ENCODE data around the gene KRT84.
"Not testable (repeated sequence)": the region's sequence is repeated elsewhere in the genome, so short reads cannot be mapped to it uniquely, and the experiment has no call there.

KRT84 gene

GRCh38 chr12:52410589-52411248 is 25.3 kb upstream of the KRT84 start:
- not testable (repeated sequence) for DNase-seq (ENCODE audit: low spot score)

- no peak for DNase-seq (ENCODE audit: low spot score)
Observed at GRCh38 chr12:52407918-52408317, 22.5 kb upstream of the KRT84 start.

DNA sequence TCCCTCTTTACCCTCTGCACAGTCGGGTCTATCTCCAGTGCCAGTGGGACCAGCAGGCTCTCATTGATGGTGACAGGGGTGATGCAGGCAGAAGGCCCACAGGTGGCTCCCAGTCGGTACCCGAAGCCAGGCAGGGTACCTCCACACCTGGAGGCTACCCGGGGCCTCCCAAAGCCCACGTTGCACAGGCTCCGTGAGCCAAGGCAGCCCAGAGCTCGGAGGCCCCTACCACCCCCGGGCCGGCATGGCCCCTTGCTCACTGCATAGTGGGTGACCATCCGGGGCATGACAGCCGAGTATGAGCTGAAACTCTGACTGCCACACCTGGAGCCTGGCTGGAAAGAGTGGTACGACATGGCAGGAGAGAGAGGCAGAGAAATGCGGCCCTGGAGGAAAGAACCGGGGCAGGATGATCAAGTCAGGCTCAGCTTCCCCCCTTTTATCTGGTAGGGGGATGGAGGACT is 20.5 kb upstream of the KRT84 start, which contains the start of gene KRT82:
KRT82 (minus strand) TSS at position 414 of the 464 bp plus-strand sequence; CDS start at position 356, 58 bp downstream.
- no peak for DNase-seq (ENCODE audit: low spot score)

DNA sequence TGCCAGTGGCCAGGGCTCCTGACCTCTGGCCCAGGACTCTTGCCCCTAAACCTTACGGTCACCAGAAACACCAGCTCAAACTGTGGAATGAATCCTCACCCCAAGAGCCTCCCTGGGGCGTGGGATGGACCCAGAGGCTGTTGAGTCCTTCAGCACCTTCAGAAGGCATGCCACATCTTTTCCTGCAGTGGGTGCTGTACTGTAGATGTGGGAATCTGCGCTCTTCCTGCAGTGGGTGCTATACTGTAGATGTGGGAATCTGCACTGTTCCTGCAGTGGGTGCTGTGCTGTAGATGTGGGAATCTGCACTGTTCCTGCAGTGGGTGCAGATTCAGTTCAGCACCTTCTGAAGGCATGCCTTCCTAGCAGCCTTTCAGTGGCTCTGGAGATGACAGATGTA is 19.5 kb upstream of the KRT84 start:
- DNase-seq (ENCODE audit: low spot score), result no peak

- DNase-seq (ENCODE audit: low spot score), result no peak
Observed at GRCh38 chr12:52403561-52403960, 18.1 kb upstream of the KRT84 start.

- no peak for DNase-seq (ENCODE audit: low spot score)
Observed at GRCh38 chr12:52402873-52403540, 17.6 kb upstream of the KRT84 start.

DNA sequence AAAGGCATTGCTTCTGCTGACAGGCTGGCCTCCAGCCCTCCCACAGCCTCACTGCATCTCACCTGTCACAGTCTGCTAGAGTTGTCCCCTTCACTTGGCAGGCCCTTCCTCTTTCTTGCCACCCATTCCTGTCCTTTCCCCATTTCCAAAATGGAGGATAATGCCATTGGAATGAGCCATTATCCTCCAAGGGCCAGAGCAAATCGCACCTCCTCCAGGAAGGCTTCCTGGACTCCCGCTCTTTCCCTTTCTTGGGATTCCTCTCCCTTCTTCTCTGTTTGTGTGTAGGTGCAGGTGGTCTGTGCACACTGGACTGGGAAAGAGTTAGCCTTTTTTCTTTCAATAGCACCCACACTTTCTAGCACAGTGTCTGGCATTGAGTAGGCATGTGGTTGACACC is 16.9 kb upstream of the KRT84 start:
- DNase-seq (ENCODE audit: low spot score), result no peak

- no peak for DNase-seq (ENCODE audit: low spot score)
Observed at GRCh38 chr12:52401926-52402325, 16.5 kb upstream of the KRT84 start.

DNA sequence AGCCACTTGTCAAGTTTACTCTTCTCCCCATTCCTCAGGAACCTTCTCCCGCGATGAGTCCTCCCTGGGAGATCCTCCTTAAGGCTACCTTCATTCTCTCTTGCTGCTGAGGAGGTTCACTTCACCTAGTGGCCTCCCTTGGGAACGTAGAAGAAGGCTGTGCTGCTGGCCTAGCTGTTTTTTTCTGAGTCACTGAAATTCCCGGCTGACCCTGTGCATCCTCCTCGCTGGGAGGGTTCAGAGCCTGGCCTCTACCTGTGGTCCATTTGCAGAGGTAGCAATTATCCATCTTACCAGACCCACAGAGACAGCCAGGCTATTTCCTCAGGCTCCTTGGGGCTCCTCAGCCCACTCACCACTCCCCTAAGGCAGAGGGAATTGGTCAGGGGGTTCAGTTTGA is 16.1 kb upstream of the KRT84 start:
- no peak for DNase-seq (ENCODE audit: low spot score)

DNA sequence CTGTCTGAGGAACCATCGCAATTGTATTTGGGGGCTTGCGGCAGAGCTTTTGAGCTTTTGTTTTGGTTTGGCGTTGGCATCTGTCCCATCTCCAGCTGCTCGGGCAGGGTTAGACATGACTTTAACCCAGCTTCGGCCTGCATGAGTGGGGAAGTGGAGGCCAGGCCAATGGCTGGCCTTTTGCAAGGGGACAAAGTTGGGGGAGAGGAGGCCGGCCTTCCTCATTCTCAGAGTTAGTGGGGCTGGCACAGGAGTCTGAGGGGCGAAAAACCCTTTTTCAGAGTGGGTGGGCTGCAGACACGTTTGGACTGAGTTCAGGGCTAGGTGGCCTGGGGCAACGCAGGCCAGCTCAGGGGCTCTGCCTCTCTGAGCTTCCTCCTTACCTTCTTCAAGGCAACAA is 15.5 kb upstream of the KRT84 start:
- no peak for DNase-seq (ENCODE audit: low spot score)

GRCh38 chr12:52399756-52400155 is 14.3 kb upstream of the KRT84 start:
- DNase-seq (ENCODE audit: low spot score), result no peak

DNA sequence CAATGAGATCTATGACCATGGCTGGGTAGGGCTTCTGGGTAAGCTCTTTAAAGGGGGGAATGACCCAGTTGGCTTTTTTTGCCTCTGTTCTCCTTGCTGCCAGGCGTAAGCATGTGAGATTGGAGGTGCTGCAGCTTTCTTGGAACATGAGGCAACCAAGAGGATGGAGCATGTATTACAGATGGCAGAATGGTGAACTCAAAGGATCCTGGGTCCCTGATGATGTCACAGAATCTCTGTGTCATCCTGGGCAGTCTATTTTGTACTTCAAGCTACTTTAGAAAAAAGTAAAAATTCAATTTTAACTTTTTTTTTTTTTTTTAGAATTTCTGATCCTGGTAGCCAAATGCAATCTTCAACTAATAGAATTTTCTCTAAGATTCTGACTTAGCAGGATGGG is 12.7 kb upstream of the KRT84 start:
- DNase-seq (ENCODE audit: low spot score), result no peak

DNA sequence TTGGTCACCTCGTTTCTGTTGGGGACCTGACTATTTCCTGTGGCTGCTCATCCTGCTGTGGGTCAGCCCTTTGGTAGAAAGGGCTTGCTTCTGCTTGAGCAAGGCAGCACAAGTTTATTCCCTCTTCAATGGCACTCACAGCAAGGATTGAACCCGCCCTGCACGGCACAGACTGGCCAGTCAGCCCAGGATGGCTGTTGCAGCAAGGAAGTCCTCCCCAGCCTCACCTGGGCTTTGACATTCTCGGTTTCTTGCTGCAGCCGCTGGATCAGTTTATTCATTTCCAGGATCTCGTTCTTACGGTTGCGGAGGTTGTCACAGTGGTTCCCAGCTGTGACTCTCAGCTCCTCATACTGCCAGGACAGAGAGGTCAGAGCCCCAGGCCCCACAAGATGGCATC is 11.2 kb upstream of the KRT84 start:
- no peak for DNase-seq (ENCODE audit: low spot score)

- no peak for DNase-seq (ENCODE audit: low spot score)
Observed at GRCh38 chr12:52395761-52396434, 10.4 kb upstream of the KRT84 start.

DNA sequence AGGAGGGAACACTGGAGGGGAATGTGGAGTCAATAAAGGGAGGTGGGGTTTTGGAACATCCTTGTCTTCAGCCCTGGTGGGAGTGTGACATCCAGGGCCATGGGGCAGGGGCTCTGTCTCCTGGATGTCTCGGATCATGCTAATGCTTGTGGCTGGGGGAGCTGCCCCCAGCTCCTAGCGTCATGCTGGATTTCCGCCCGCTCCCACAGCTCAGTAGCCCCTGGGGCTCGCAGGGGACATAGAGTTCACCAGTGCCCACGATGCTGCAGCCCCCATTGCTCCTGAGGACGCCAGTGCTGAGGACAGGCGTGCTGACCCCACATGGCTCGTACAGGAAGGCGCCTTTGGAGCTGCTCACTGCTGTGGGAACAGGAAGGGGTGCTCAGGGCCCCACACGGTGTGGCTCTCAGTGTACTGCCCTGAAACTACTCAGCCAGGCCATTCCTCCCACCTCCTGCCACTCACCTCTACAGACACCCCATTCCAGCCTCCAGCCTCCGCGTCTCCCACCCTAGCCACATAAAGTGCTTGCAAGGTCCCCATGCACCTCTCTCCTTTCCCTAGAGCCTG is 9.5 kb upstream of the KRT84 start:
- no peak for DNase-seq (ENCODE audit: low spot score)

GRCh38 chr12:52392465-52393007 is 7.1 kb upstream of the KRT84 start:
- DNase-seq (ENCODE audit: low spot score), result no peak

GRCh38 chr12:52391618-52392002 is 6.2 kb upstream of the KRT84 start:
- peak; percentile 68 for DNase-seq (ENCODE audit: low spot score)

DNA sequence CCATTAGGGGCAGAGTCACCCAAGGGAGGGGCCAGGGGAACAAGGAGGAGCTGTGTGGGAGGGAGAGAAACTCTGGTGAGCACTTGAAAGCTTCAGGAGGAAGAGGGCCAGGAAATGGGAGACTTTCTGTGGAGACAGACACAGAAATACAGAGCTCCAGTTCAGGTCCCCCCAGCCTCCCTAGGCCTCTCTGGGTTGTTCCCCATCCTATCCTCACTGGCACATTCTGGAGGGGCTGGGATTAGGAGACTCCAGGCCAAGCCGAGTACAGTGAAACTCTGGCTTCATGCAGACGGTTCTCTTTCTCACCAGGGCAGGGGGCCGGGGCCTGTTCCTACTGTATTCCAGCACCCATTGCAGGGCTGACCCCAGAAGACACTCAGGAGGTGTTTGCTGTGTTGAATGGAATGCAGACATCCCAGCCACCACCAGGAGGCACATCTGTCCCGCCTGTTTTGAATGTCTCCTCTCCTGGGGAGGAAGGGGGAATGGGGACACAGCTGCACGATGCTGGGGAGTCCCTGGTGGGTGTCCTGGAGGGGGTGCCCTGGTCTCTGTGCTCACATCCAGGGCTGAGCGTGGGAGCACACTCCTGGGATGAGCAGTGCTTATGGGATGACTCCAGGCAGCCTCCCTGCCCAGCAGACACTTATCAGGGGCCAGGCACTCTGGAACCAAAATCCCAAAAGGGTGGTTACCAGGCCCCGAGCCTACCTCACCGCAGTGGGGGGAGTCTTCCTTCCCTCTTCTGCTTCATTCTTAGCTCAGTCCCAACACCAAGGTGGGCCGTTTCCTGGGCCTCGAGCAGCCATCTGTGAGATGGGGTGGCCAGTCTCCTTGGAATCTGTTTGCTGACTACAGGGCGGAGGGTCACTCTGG is 5.5 kb upstream of the KRT84 start:
- no peak for DNase-seq (ENCODE audit: low spot score)

DNA sequence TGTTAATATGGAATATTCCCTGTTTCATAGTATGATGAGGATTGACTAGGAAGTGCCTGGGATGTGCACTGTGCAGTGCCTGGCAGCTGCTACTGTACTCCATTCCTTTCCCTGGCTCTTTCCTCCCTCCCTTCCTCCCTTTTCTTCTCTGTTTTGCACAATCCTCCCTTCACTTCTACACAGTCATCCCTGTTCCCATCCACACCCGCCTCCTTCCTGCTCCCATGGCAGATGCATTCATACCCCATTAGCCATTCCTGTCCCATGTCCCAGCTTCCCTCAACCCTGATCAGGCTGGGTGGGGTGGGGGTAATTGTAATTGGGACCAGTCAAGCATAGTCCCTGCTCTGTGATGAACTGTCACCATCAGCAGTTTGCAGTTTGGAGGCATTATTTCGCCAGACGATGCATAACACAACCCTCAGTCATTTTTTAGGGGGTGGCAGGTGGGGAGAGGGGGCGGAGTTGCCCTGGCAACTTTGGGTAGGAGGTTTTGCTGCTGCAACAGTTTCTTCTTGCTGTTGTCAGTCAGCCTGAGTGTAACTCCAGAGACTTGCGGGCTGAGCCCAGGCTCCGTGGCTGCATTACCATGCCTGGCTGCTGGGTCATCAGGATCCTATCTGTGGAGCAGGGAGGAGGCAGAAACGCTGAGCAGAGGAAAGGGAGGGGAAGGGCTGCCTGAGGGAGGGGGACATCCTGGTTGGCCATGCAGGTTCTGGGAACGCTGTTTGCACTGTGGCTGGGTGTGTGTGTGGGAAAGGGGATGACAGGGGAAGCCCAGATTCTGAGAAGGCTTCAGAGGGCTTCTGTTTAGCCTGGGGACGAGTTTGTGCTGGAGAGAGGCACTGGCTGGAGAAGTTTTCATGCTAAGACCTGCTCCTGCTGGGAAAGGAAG is 4.1 kb upstream of the KRT84 start:
- DNase-seq (ENCODE audit: low spot score), result no peak

DNA sequence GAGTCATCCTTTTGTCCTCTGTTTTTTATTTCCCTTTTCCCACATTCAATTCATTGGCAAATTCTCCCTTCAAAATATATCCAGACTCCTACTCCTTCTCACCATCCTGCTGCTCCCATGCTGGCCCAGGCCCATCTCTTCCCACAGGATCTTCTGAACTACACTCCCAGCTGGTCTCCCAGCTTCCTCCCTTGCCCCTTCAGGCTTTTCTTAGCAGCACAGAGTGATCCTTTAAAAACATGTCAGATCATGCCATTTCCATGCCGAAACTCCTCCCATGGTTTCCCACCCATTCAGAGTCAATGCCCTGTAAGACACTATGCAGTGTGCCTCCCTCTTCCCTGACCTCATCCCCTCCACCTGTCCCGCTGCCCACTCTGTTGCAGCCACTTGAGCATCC is 2.4 kb upstream of the KRT84 start:
- DNase-seq (ENCODE audit: low spot score), result no peak

GRCh38 chr12:52383331-52383730 is 2.1 kb downstream of the KRT84 start:
- DNase-seq (ENCODE audit: low spot score), result no peak

Data from pons (tissue), 1 donor.